Activated CD4-positive, CD25-positive, alpha-beta regulatory T cell treated with anti-CD3 and anti-CD28 coated beads, Interleukin-2, amount 50 U/mL, for 72 hours (primary cell): ENCODE measurements around the gene OPCML.

Source experiments
- DNase-seq: peaks from one replicate; pipeline ENCODE4 v3.0.0; 2021

The OPCML gene

GRCh38 chr11:132579136-132579535 lies 953.2 kb downstream of the OPCML start:
- DNase-seq = no peak

DNA sequence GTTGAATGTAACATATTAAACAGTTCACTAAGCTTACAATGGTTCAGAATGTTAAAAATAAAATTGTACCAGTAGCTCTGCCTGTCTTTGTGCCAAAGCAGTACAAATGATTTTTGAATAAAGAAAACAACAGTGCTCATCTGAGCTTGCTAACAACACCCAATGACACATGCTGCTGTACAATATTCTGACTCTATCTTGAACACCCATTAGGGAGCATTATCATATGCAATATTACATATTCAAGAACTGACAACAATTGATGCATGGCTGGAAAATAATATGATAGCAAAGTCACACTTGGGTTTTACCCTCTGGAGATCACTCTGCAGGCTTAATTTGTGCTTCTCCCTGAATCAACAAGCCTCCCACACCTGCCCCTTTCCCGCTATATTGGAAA lies 953.7 kb downstream of the OPCML start:
- no peak for DNase-seq

GRCh38 chr11:132576706-132577105 lies 955.6 kb downstream of the OPCML start:
- DNase-seq = no peak

DNA sequence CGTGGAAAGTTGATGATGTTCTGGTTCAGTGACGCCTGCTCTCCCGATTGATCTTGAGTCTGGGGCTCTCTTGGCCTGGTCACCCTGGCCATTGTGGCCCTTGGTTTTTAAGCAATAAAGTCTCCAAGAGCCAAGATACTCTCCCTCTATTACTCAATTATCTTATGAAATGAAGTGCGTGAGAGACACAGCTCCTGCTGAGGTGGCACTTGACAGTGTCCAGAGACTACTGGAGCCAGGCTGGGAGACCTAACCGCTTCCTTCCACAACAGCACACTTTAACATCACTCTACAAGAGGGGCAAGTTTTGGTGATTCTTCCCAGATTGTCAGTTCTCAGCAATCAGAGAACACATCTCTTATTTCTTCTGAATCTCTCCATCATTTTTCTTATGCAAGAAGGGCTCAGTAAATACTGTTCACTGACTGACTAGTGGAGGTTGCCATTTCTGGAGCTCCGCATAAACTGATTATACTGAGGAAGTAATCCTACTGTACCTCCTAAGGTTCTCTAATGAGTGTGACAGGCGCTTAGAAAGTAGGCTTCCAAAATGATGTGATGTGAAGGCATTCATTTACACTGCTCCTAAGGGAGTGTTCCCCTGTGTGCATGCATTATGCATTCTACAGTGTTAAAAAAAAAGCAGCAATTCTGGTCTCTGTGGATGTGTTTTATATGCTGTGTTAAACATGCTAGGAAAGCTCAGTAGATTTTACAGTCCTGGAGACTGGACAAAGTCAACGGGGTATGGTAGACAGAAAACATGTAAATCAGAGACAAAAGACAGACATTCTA lies 968.0 kb downstream of the OPCML start:
- DNase-seq = no peak

DNA sequence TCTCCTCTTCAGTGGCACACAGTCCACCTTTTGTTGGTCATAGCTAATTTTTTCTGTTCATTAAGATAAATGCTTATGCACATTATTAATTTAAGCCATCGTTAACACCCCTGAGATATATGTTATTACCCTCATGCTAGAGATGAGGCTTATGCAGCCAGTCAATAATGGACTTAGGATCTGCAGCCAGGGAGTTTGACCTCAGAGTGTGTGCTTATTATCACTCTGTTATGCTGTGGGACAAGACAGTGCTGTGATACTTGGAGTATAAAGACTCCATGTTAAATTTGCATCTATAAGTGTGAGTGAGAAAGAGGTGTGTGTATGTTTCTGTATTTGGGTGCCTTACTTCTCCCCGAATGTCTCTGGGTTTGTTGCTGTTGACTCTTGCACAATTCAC lies 969.3 kb downstream of the OPCML start:
- no peak for DNase-seq

DNA sequence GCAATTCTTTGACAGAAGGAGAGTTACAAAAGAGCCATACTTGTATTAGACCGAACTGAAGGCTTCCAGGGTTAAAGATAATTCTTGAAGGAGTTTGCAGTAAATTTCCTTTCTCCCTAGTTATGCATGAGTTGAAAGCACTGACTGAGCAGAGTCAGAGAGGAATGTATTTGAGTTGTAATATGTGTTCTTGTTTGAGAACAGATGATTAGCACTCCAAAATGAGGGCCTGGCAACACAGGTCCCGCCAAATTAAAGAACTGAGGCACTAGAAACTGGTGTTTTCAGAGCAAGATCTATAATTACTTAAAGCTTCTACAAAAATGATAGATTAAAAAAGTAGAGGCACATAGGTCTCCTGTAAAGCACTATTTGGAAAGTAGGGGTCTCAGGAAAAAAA lies 970.4 kb downstream of the OPCML start:
- no peak for DNase-seq

- no peak for DNase-seq
Measured at GRCh38 chr11:132559331-132560036, 972.8 kb downstream of the OPCML start.

- DNase-seq = no peak
Measured at GRCh38 chr11:132556316-132556715, 976.0 kb downstream of the OPCML start.

GRCh38 chr11:132555617-132556016 lies 976.7 kb downstream of the OPCML start:
- no peak for DNase-seq

- DNase-seq = no peak
Measured at GRCh38 chr11:132551016-132551415, 981.3 kb downstream of the OPCML start.

DNA sequence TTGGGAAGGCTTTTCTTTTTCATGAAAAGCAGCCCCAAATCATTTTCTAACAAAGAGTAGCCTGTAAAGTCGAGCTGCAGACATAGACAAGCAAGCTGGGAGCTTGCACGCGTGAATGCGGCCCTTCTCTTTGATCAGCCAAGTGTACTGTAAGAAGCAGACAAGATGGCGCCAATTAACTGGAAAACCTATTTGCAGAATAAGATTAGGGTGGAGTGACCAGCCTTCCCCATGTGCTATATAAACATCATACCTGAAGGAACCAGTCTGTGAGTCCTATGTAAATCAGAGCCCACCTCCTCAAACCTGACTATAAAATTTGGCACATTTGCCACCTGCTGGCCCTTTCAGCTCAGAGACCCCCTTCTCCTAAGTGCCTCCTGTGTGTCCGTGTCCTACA lies 982.7 kb downstream of the OPCML start:
- no peak for DNase-seq

GRCh38 chr11:132549001-132549400 lies 983.3 kb downstream of the OPCML start:
- DNase-seq = no peak

DNA sequence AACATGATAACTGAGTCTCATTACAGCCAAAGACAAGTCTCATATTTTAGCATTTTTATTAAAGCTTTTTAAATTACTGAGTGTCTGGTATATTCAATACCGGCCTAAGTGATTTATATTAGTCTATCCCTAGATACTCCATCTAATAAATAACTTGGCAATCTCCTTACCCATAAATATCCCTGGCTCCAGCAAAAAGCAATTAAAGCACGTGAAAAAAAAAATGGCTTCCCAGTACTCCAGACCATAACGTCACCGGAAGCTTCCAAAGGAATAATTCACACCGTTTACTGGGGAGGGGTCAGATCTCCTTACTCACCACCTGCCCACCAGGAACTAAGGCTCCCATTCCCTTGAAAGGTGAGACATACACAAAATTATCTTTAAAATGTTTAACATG lies 988.3 kb downstream of the OPCML start:
- DNase-seq = no peak

GRCh38 chr11:132541794-132542193 lies 990.5 kb downstream of the OPCML start:
- DNase-seq = no peak

- DNase-seq = no peak
Measured at GRCh38 chr11:132540581-132540980, 991.7 kb downstream of the OPCML start.

GRCh38 chr11:132539590-132540368 lies 992.5 kb downstream of the OPCML start:
- no peak for DNase-seq

GRCh38 chr11:132538642-132539041 lies 993.7 kb downstream of the OPCML start:
- no peak for DNase-seq

DNA sequence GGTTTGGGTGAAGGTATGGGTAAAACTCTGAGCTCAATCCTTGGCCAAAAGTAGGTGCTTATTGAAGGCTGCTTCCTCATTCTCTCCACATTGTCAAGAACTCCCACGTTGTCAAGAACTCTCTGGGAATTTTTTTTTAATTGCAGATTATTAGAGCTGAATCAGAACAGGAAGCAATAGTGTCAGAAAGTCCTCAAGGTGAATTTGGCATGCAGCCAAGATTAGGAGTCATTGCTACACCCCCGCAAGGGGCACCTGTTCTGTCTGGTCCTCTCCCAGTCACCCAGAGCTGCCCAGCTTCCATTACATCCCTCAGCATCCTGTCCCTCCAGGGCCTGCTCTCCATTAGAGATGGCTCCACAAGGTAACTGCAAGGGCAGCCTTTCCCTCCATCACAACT lies 996.5 kb downstream of the OPCML start:
- DNase-seq = no peak

GRCh38 chr11:132531921-132532320 lies 1000.4 kb downstream of the OPCML start:
- no peak for DNase-seq

GRCh38 chr11:132528181-132528580 lies 1004.1 kb downstream of the OPCML start:
- no peak for DNase-seq

GRCh38 chr11:132523929-132524328 lies 1008.4 kb downstream of the OPCML start:
- DNase-seq = no peak

- DNase-seq = no peak
Measured at GRCh38 chr11:132520199-132520598, 1012.1 kb downstream of the OPCML start.

DNA sequence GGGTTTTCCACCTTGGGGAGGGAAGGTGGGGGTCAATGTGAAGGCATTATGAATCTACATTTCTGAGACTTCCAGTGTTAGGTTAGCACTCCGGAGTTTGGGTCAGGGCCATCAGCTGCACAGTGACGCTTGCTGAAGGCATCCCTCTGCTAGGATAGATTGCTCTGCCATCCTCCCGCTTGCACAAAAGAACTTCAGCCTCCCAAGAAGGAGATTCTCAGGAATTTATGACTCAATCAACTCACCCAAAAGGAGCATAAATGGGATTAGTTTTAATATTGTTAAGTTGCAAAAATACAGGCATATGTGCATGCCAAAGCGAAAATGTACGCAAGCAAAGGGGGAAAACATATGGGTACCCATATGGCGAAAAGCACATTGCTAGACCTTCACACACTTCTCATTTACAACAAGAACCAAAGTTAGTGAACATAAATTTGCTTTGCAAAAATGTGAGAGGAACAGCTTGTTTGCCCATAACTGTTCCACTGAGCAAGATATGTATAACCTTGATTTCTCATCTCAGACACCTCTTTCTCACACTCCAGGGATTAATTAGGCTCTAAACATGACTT lies 1013.0 kb downstream of the OPCML start:
- no peak for DNase-seq
